NB4 (cell line): ENCODE measurements around the gene THADA.

Source experiments
- DNase-seq: peaks from one replicate; pipeline ENCODE4 v3.0.0; 2010; ENCODE audit warnings: low read depth
- H3K4me3 ChIP-seq: one replicate; pipeline ENCODE4 v1.5.1; 2011; ENCODE audit warnings: mild to moderate bottlenecking, low read depth, low read length, moderate library complexity
- MAX ChIP-seq: IDR thresholded peaks from 2 replicates; pipeline ENCODE4 v1.6.1; 2011; ENCODE audit warnings: low read depth, low read length
- MYC ChIP-seq: IDR thresholded peaks from 2 replicates; pipeline ENCODE4 v1.6.1; 2011; ENCODE audit warnings: low read depth, low read length
- POLR2A ChIP-seq: IDR thresholded peaks from 2 replicates; pipeline ENCODE4 v1.6.1; 2011; ENCODE audit warnings: mild to moderate bottlenecking; ENCODE audit not compliant: insufficient read length; ENCODE audit errors: extremely low read depth
- TF ChIP-seq, protein P1 (sequence below): IDR thresholded peaks from one replicate; pipeline ENCODE4 v1.5.1; 2012; ENCODE audit warnings: low read depth, low read length

The THADA gene

DNA sequence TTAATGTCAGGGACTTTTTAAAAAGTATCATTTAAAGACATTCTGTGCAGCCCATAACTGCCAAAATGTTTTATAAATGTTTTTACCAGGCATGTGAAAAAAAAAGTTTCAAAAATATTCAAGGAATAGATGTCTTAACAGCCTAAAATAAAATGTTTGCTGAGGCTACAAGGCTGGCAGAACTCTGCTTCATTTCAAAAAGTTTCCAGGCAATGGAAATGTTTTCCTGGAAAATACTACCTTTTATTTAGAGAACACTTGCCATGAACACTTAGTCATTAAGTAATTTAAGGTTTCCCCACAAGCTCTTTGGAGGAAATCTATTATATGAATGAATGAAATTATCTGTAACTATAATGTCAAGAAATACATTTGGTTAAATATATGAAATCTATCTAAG lies 68.8 kb downstream of the THADA start:
- no peak for DNase-seq
- H3K4me3 ChIP-seq, result no peak overlapping the region
- no peak for TF ChIP-seq MAX
- TF ChIP-seq, protein P1, sequence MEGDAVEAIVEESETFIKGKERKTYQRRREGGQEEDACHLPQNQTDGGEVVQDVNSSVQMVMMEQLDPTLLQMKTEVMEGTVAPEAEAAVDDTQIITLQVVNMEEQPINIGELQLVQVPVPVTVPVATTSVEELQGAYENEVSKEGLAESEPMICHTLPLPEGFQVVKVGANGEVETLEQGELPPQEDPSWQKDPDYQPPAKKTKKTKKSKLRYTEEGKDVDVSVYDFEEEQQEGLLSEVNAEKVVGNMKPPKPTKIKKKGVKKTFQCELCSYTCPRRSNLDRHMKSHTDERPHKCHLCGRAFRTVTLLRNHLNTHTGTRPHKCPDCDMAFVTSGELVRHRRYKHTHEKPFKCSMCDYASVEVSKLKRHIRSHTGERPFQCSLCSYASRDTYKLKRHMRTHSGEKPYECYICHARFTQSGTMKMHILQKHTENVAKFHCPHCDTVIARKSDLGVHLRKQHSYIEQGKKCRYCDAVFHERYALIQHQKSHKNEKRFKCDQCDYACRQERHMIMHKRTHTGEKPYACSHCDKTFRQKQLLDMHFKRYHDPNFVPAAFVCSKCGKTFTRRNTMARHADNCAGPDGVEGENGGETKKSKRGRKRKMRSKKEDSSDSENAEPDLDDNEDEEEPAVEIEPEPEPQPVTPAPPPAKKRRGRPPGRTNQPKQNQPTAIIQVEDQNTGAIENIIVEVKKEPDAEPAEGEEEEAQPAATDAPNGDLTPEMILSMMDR, result no peak
- TF ChIP-seq POLR2A, result no peak
- no peak for TF ChIP-seq MYC

DNA sequence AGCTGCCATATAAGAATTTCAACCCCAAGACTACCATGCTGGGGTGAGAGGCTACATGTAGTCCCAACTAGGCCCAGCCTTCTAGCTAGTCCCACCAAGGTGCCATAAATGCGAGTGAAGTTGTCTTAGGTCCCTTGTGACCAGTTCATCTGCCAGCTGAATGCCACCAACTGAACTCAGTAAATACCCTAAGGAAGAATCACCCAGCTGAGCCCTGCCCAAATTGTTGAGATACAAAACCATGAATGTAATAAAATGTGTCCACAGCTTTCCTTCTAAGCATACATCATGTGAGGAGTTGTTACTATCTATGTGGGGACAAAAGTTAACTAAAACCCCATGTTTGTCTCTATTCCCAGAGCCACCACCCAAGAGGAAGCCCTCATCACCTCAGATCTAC lies 70.3 kb downstream of the THADA start:
- TF ChIP-seq, protein P1, result no peak
- TF ChIP-seq POLR2A, result no peak
- TF ChIP-seq MAX, result no peak
- no peak for TF ChIP-seq MYC
- DNase-seq, result no peak
- H3K4me3 ChIP-seq, result no peak overlapping the region

DNA sequence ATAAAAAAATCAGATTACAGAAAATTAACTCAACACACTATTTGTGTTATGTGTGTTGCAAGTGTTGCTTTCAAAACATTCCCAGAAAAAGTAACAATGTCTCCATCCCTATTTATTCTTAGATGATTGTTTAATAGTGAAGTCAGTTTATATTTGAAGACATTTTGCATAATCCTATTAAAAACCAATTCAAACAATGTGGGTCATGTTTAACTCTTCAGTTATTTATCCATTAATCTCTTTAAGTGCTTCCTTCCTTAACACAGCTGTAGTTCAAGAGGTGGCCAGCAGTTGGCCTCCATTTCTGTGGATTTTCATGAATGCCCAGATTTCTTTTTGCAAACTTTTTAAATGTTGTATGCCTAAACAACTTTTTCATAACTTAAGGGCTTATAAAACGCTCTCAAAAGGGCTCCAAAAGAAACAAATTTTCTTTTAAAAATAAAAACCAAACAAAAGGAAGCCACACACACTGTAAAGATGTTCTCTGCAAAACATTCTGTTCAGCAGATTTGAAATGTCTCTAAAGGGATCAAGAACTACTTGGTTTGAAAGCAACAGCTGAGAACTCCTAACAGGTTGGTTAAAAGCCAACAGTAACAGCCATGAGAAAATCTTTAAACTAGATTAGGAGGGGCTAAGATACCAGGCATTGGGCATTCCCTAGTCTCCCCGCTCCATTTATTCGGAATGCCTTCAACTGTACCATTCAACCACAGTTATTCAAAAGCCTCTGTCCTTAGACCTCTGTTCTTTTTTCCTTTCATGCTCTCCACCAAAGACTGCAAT lies 71.5 kb downstream of the THADA start:
- H3K4me3 ChIP-seq, result no peak overlapping the region
- DNase-seq, result no peak
- TF ChIP-seq, protein P1, result peak; percentile 16
- no peak for TF ChIP-seq POLR2A

DNA sequence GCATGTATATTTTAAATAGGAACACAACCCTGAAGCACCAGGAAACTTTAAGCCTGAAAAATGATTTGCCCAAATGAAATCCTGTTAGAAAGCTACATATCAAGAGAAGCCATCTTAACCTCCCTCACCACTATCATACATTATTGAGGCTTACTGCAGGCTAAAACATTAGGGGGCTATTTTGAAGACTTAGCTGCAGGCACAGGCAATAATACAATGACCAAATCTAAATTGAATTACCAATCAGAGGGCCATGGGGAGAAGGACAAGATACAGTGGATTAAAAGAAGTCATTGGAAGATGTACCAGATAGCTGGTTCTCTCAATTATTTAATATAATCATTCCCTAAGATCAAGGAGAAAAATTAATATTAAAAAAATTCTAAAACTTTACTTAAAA lies 73.7 kb downstream of the THADA start:
- H3K4me3 ChIP-seq, result no peak overlapping the region
- DNase-seq, result no peak
- TF ChIP-seq MYC (no peak), POLR2A (no peak), MAX (no peak)
- TF ChIP-seq, protein P1, result no peak

- H3K4me3 ChIP-seq, result no peak overlapping the region
- no peak for DNase-seq
- TF ChIP-seq MAX (no peak), POLR2A (no peak), MYC (no peak)
- TF ChIP-seq, protein P1, result no peak
These were observed 74.3 kb downstream of the THADA start for GRCh38 chr2:43521568-43521967.
